GM21576 (cell line): Measurements from ENCODE around the gene ZNF234.
"Not testable (repeated sequence)": the region's sequence is repeated elsewhere in the genome, so short reads cannot be mapped to it uniquely, and the experiment has no call there.

Source experiments
- ATAC-seq: cut with Tn5 transposase; IDR thresholded peaks from one replicate; pipeline ENCODE4 v1.9.1; 2021; ENCODE audit warnings: mild to moderate bottlenecking, moderate library complexity; ENCODE audit not compliant: unreplicated experiment

The ZNF234 gene

DNA sequence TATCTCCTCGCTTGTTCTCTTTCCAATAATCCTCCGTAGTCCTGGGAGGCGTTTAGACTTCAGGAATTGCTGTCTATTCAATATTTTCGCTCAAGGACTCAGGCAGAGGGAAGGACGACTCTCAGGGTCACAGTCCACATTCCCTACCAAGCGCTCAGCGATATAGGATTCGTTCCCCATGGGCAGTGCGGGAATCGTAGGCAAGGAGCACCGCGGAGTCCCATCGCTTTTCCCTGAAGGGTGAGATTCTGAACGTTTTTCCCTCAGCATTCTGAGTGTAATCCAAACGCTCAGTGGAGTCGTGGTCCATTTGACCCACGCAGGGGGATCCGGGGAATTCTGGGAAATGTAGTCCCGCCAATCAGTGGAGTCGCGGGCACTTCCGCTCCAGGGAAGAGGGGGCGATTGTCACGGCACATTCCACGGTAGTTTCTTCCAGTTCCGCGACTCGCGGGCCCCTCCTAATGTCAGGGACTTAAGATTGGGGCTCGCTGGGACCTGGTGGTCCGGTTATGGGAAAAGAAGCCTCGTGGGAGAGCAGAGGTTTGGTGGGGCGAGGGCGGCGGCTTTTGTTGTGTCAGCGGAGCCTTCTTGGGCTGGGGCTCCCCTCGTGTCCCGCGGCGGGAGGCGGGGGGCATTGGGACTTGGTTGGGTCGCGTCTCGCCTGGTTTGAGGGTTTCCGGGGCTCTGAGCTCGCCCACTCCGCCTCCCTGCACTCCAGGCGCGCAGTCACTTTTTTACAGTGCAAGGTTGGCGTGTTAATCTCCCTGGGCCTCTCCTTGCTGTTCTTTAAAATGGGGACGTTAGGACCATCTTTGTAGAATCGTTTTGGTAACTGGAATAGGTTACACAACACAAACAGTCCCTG lies at the start of gene ZNF234:
ZNF234 (plus strand) TSS at position 364 of the 868 bp plus-strand sequence. CDS start 3,079 bp downstream, outside the sequence.
- ATAC-seq, result no peak

DNA sequence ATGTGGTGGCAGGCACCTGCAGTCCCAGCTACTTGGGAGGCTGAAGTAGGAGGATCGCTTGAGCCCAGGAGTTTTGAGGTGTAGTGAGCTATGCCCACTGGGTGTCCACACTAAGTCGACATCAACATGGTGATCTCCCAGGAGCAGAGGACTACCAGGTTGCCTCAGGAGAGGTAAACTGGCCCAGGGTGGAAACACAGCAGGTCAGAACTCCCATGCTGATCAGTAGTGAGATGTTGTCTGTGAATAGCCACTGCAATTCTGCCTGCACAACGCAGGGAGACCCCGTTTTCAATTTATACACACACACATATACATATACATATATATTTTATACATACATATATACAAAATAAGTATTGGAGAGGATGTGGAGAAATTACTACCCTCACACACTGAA lies 49.2 kb upstream of the ZNF234 start:
- ATAC-seq, result no peak

DNA sequence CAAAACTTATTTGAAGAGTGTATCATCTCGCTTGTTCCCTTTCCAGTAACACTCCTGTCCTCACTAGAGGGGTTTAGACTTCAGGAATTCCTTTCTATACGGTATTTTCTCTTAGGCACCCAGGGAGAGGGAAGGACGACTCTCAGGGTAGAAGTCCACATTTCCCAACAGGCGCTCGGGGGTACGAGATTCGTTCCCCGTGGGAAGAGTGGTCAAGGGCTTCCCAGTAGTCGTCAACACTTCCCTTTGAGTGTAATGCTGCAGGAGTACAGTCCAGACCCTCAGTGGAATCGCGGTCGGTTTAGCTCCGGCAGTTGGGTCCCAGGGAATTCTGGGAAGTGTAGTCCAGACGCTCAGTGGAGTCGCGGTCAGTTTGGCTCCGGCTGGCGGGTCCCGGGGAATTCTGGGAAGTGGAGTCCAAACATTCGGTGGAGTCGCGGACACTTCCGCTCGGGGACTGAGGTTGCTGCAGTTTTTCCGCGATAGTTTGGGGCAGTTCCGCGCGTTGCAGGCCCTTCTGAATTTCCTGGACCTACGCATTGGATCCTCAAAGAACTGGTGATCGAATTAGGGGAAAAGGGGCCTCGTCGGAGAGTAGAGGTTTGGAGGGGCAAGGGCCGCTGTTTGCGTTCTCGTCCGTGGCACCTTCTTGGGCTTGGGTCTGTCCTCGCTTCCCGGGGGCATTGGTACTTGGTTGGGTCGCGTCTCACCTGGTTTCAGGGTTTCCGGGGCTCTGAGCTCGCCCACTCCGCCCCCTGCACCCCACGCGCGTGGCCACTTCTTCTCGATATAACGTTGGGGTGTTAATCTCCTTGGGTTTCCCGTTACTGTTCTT lies 47.2 kb upstream of the ZNF234 start, which contains the start of gene ZNF224:
ZNF224 (plus strand) TSS at position 431 of the 835 bp plus-strand sequence. CDS start 3,513 bp downstream, outside the sequence.
- ATAC-seq, result peak; percentile 86

DNA sequence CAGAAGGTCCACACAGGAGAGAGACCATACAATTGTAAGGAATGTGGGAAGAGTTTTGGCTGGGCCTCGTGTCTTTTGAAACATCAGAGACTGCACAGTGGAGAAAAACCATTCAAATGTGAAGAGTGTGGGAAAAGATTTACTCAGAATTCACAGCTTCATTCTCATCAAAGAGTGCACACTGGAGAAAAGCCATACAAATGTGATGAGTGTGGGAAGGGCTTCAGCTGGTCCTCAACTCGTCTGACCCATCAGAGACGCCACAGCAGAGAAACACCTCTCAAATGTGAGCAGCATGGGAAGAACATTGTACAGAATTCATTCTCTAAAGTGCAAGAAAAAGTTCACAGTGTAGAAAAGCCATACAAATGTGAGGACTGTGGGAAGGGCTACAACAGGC lies 33.6 kb upstream of the ZNF234 start:
- no peak for ATAC-seq

DNA sequence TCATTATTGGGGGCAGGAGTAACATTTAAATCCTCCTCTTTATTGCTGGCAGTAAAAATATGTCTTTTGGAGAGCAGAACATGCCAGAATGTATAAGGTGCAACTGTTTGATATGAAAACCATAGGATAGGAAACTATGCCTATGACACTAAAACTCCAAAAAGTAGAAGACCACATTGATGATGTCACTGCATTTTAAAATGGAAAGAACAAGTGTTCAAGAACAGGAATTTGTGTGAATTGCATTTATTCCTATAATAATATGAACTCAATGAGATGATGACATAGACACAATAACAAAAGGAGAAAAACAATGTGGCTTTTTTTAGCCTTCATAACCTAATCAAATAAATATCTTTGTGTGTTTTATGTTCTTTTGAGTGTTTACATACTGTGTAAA lies 31.9 kb upstream of the ZNF234 start:
- no peak for ATAC-seq

DNA sequence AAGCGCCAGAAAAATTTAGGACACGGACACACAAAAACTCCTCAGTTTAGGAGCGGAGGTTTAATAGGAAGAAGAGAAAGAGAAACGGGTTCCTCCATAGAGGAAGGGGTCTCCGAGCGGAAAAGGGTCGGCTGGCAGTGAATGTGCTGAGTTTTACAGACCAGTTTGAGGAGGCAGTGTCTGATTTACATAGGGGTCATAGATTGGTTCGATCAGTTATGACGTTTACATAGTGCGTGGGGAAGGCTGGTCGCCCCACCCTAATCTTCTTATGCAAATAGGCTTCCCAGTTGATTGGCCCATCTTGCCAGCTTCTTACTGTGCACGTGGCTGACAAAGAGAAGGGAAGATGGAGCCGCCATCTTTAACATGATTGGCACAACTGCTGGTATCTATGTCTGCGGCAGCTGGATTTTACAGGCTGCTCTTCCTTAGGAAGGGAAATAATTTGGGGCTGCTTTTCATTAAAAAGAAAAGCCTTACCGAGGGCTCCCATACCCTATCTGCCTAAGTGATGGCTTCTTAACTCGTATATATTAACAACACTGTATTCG lies 29.4 kb upstream of the ZNF234 start:
- ATAC-seq, result no peak

DNA sequence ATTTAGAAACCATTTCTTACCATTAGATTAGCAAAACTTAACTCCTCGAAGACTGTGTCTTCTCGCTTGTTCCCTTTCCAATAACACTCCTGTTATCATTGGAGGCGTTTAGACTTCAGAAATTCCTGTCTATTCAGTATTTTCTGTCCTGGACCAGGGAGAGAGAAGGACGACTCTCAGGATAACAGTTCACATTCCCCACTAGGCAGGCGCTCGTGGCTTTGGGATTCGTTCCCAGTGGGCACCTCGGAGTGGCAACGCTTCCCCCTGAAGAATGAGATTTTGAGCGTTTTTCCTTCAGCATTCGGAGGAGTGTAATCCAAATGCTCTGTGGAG lies 28.6 kb upstream of the ZNF234 start:
- ATAC-seq, result no peak

DNA sequence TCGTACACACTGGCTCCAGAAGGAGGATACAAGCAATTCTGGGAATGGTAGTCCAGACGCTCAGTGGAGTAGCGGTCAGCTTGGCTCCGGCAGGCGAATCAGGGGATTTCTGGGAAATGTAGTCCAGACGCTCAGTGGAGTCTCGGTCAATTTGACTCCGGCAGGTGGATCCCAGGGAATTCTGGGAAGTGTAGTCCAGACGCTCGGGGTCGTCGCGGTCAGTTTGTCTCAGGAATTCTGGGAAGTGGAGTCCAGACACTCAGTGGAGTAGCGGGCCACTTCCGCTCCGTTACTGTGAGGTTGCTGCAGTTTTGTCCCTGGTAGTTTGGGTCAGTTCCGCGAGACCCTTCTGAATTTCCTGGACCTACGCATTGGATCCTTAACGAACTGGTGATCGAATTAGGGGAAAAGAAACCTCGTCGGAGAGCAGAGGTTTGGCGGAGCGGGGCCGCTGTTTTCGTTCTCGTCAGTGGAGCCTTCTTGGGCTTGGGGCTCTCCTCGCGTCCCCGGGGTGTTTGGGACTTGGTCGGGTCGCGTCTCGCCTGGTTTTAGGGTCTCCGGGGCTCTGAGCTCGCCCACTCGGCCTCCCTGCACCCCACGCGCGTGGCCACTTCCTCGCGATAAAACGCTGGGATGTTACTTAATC lies 28.1 kb upstream of the ZNF234 start, which contains the start of gene ZNF225:
ZNF225 (plus strand) TSS at position 262 of the 646 bp plus-strand sequence. CDS start 2,429 bp downstream, outside the sequence.
- ATAC-seq, result peak; percentile 90

DNA sequence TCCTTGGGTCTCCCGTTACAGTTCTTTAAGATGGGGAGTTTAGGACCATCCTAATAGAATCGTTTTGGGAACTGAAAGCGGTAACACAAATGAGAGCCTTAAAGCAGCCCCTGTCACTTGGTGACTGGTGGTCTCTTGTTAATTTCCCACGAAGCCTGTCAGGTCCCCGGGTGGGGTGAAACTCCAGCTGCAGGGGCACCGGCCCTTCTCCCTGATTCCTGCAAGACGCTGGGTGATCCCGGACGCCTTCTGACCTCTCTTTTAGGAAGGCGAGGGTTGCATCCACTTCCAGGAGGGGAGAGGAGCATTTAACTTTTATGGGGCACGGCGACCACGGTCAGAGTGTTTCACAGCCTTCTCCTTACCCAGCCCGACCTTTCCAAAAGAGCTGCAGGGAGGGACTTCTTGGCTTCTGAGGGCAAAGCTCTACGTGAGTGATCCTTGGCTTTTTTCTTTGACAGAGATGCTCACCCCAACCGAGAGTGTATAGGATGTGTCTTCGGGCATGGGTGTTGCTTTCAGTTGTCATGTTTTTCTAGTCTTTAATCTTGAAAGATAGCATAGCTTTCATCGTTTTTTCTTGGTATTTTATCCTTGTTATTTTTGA lies 27.5 kb upstream of the ZNF234 start:
- no peak for ATAC-seq

DNA sequence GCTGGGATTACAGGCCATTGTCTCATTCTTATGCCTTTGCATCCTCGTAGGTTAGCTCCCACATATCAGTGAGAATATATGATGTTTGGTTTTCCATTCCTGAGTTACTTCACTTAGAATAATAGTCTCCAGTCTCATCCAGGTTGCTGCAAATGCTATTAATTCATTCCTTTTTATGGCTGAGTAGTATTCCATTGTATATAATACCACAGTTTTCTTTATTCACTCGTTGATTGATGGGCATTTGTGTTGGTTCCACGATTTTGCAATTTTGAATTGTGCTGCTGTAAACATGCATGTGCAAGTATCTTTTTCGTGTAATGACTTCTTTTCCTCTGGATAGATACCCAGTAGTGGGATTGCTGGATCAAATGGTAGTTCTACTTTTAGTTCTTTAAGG lies 20.2 kb upstream of the ZNF234 start:
- not testable (repeated sequence) for ATAC-seq

DNA sequence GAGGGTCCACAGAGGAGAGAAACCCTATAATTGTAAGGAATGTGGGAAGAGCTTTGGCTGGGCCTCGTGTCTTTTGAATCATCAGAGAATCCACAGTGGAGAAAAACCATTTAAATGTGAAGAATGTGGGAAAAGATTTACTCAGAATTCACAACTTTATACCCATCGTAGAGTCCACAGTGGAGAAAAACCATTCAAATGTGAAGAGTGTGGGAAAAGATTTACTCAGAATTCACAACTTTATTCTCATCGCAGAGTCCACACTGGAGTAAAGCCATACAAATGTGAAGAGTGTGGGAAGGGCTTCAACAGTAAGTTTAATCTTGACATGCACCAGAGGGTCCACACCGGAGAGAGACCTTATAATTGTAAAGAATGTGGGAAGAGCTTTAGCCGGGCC lies 9.4 kb upstream of the ZNF234 start:
- ATAC-seq, result no peak

DNA sequence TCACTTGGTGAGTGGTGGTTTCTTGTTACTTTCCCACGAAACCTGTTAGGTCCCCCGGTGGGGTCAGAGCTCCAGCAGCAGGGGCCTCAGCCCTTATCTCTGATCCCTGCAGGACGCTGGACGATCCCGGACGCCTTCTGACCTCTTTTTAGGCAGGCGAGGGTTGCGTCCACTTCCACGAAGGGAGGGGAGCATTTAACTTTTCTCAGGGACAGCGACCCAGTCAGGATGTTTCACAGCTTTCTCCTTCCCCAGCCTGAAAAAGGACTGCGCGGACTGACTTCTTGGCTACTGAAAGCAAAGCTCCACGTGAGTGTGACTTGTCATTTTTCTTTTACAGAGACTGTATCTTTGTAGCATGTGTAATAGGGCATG lies 692 bp downstream of the ZNF234 start:
- ATAC-seq, result no peak

DNA sequence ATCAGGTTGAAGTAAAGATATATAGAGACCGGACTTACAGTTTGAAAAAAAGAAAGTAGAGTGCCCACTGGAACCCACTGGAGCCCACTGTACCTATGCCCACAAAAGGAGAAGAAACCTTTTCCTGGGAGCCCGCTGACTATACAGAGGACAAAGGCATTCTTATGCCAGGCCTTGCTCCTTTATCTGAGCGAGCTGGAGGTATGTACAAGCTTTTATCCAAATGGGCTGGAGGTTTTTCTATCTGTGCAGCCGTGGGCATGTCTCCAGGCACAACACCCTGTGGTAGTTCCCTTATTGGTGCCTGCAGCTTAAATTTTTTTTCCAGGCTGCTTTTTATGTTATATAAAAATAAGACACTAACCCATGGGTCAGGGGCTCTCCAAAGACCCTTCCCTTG lies 8.4 kb downstream of the ZNF234 start:
- ATAC-seq, result no peak

DNA sequence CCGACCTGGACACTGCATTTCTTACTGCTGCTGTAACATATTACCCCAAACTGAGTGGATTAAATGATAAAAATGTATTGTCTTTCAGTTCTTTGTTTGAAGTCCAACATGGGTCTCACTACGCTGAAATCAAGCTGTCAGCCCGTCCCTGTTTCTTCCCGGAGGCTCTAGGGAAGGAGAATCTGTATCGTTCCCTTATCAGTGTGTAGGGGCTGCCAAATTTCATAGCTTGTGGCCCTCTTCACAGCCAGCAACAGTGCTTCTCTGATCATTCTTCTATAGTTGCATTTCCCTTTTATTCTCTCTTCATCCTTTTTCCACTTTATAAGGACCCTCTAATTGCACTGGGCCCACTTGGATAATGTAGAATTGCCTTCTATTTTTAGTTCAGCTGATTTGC lies 10.1 kb downstream of the ZNF234 start:
- ATAC-seq, result no peak

DNA sequence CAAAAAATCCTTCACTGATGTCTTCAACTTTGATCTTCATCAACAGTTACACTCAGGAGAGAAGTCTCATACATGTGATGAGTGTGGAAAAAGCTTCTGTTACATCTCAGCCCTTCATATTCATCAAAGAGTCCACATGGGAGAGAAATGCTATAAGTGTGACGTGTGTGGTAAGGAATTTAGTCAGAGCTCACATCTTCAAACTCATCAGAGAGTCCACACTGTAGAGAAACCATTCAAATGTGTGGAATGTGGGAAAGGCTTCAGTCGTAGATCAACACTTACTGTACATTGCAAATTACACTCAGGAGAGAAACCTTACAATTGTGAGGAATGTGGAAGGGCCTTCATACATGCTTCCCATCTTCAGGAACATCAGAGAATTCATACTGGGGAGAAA lies 15.1 kb downstream of the ZNF234 start:
- no peak for ATAC-seq

DNA sequence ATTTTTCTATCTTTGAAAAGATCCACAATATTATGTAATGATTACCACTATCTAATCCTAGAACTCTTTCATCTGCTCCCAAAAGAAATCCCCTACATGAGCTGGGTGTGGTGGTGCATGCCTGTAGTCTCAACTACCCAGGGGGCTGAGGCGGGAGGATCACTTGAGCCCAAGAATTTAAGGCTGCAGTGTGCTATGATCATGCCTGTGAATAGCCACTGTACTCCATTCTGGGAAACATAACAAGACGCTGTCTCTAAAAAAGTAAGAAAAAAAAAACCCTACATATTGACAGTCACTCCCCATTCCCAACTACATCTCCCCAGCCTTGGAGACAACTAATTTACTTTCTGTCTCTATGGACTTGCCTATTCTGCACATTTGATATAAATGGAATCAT lies 22.4 kb downstream of the ZNF234 start:
- ATAC-seq, result no peak

DNA sequence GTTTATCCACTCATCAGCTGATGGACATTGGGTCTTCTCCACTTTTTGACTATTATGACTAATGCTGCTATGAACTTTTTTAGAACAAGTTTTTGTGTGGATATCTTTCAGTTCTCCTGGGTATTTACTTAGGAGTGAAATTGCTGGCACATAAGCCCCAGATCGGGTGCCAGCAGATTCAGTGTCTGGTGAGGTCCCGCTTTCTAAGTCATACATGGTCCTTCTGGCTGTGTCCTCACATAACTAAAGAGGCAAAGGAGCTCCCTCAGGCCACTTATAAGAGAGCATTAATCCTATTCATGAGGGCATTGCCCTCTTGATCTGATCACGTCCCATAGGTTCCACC lies 22.9 kb downstream of the ZNF234 start:
- ATAC-seq, result no peak

DNA sequence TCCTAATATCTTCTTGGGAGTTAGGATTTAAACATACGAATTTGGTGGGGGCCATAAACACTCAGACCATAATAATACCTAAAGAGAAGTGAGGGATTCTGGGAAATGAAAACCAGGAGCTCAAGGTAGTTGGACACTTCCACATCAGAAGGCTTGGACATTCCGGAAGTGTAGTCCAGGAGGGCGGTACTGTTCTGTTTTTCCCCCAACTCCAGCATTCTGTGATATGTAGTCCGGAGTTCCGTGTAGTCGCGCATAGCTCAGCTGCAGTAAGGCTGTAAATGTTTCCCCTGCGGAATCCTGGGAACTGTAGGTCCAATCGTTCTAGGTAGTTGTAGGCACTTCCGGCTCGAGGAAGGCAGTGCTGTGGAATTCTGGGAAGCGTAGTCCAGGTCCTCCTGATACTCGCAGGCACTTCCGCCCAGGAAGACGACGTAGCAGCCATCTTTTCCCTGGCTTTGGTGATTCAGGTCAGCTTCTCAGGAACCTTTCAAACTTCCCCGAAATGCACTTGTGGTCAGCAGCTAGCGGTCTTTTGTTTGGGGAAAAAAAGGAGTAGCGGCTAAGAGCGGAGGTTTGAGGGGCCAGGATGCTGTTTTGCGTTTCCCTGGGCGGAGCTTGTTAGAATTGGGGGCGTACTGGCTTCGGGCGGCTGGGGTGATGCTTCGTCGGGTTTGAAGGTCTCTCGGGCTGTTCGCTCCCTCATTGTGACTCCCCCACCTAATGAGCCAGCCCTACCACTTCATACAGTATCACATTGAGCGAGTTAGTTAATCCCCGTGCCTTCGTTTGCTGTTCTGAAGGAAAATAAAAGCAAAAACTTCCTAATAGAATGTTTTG lies 23.5 kb downstream of the ZNF234 start, which contains the start of gene ZNF226:
ZNF226 (plus strand) TSS at position 428 of the 840 bp plus-strand sequence. CDS start 4,981 bp downstream, outside the sequence.
- ATAC-seq, result peak; percentile 93

DNA sequence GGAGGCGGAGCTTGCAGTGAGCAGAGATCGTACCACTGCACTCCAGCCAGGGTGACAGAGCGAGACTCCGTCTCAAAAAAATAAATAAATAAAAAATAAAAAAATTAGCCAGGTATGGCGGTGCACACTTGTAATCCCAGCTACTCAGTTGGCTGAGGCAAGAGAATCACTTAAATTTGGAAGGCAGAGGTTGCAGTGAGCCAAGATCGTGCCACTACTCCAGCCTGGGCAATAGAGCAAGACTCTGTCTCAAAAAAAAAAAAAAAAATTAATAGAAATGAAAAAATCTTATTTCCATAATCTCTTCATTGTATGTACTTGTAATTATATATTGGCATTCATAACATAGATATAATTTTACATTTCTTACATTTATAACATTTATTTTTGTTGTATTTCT lies 29.3 kb downstream of the ZNF234 start:
- not testable (repeated sequence) for ATAC-seq

DNA sequence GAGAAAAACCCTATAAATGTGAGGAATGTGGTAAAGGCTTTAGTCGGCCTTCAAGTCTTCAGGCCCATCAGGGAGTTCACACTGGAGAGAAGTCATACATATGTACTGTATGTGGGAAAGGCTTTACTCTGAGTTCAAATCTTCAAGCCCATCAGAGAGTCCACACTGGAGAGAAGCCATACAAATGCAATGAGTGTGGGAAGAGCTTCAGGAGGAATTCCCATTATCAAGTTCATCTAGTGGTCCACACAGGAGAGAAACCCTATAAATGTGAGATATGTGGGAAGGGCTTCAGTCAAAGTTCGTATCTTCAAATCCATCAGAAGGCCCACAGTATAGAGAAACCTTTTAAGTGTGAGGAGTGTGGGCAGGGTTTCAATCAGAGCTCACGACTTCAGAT lies 35.2 kb downstream of the ZNF234 start:
- ATAC-seq, result no peak
